OCI-LY1 (cell line): ENCODE results near the gene CCDC28A.

Experiments
- H2AFZ ChIP-seq: fragments of 200-600 bp; sonication (generic), shearing (Covaris generic); 2 replicates; pipeline ENCODE4 v1.6.0; 2014; ENCODE audit warnings: antibody characterized with exemption, mild to moderate bottlenecking, low read length
- H3F3A ChIP-seq: fragments of 200-600 bp; sonication (generic), shearing (Covaris generic); 2 replicates; pipeline ENCODE4 v1.6.0; 2014; ENCODE audit warnings: mild to moderate bottlenecking, antibody characterized with exemption, low read length, moderate library complexity; ENCODE audit not compliant: insufficient read depth
- H3K27ac ChIP-seq: fragments of 200-600 bp; sonication (generic); 2 replicates; pipeline ENCODE4 v1.5.1; 2014; ENCODE audit warnings: low read length, mixed run types, mild to moderate bottlenecking, low read depth; ENCODE audit not compliant: poor library complexity, severe bottlenecking
- H3K27me3 ChIP-seq: fragments of 200-600 bp; sonication (generic); 2 replicates; pipeline ENCODE4 v1.6.0; 2014; ENCODE audit warnings: antibody characterized with exemption, mild to moderate bottlenecking, low read length, moderate library complexity; ENCODE audit not compliant: insufficient read depth
- H3K36me3 ChIP-seq: fragments of 200-600 bp; sonication (generic); 2 replicates; pipeline ENCODE4 v1.6.1; 2014; ENCODE audit warnings: mild to moderate bottlenecking, antibody characterized with exemption, low read length, moderate library complexity, mixed read lengths; ENCODE audit not compliant: insufficient read depth
- H3K4me1 ChIP-seq: fragments of 200-600 bp; sonication (generic); 2 replicates; pipeline ENCODE4 v1.5.1; 2014; ENCODE audit warnings: mild to moderate bottlenecking, low read length, moderate library complexity; ENCODE audit not compliant: insufficient read depth, severe bottlenecking
- H3K4me2 ChIP-seq: fragments of 200-600 bp; sonication (generic), shearing (Covaris generic); 2 replicates; pipeline ENCODE4 v1.6.1; 2014; ENCODE audit warnings: low read length
- H3K4me3 ChIP-seq: fragments of 200-600 bp; sonication (generic); 2 replicates; pipeline ENCODE4 v1.5.1; 2014; ENCODE audit warnings: low read length, low read depth, mild to moderate bottlenecking, mixed read lengths; ENCODE audit not compliant: poor library complexity, severe bottlenecking
- H3K79me2 ChIP-seq: fragments of 200-600 bp; shearing (Covaris generic); 2 replicates; pipeline ENCODE4 v1.6.1; 2016; ENCODE audit warnings: mixed run types, low read length, mixed read lengths; ENCODE audit not compliant: insufficient read depth
- H3K9ac ChIP-seq: fragments of 200-600 bp; sonication (generic), shearing (Covaris generic); 2 replicates; pipeline ENCODE4 v1.6.1; 2014; ENCODE audit warnings: mild to moderate bottlenecking, low read length, mixed read lengths
- H3K9me2 ChIP-seq: fragments of 200-600 bp; sonication (generic), shearing (Covaris generic); 2 replicates; pipeline ENCODE4 v1.6.1; 2014; ENCODE audit warnings: low read depth, mild to moderate bottlenecking, low read length, mixed read lengths
- H3K9me3 ChIP-seq: fragments of 200-600 bp; shearing (Covaris generic); 2 replicates; pipeline ENCODE4 v1.6.1; 2014; ENCODE audit warnings: low read length, mixed read lengths
- H4K20me1 ChIP-seq: fragments of 200-600 bp; sonication (generic), shearing (Covaris generic); 2 replicates; pipeline ENCODE4 v1.6.0; 2016; ENCODE audit warnings: mild to moderate bottlenecking, low read length; ENCODE audit not compliant: insufficient read depth
- CTCF ChIP-seq: fragments of 200-600 bp; sonication (generic), shearing (Covaris generic); IDR thresholded peaks from 2 replicates; pipeline ENCODE4 v1.5.1; 2017; ENCODE audit warnings: mild to moderate bottlenecking, antibody characterized with exemption, low read length, moderate library complexity, mixed read lengths
- EZH2 ChIP-seq: fragments of 200-600 bp; sonication (generic), shearing (Covaris generic); IDR thresholded peaks from 2 replicates; pipeline ENCODE4 v1.8.0; 2017; ENCODE audit warnings: borderline replicate concordance, mixed run types, mild to moderate bottlenecking, antibody characterized with exemption, low read length, moderate library complexity, mixed read lengths

CCDC28A gene

GRCh38 chr6:138778331-138778730, 4.8 kb downstream of the CCDC28A start:
- H3F3A ChIP-seq = no peaks in the 10 kb centered on the region
- no peaks in the 10 kb centered on the region for H4K20me1 ChIP-seq
- no peak overlapping the region for H3K27ac ChIP-seq
- H3K4me2 ChIP-seq = no peak overlapping the region
- H3K4me1 ChIP-seq = peaks cover 9% of the 10 kb centered on the region
- H3K9me3 ChIP-seq = no peaks in the 10 kb centered on the region
- no peaks in the 10 kb centered on the region for H3K27me3 ChIP-seq
- TF ChIP-seq EZH2 = no peak
- no peak for TF ChIP-seq CTCF
- H3K79me2 ChIP-seq = no peaks in the 10 kb centered on the region
- H3K4me3 ChIP-seq = no peak overlapping the region
- no peaks in the 10 kb centered on the region for H3K9me2 ChIP-seq
- H3K36me3 ChIP-seq = peaks cover 14% of the 10 kb centered on the region; the same call in 1 of the 2 replicates
- no peak overlapping the region for H3K9ac ChIP-seq
- H2AFZ ChIP-seq = no peak overlapping the region

- Histone ChIP-seq H3K4me3 (no peak overlapping the region), H3K79me2 (no peaks in the 10 kb centered on the region), H4K20me1 (no peaks in the 10 kb centered on the region), H3K4me2 (no peak overlapping the region), H3K4me1 (no peaks in the 10 kb centered on the region), H3K36me3 (peaks cover 19% of the 10 kb centered on the region; the same call in 1 of the 2 replicates), H3K9me2 (no peaks in the 10 kb centered on the region), H2AFZ (no peak overlapping the region), H3F3A (no peaks in the 10 kb centered on the region), H3K9ac (no peak overlapping the region), H3K27me3 (no peaks in the 10 kb centered on the region), H3K27ac (no peak overlapping the region), H3K9me3 (no peaks in the 10 kb centered on the region)
- TF ChIP-seq CTCF (no peak), EZH2 (no peak)
Measured at GRCh38 chr6:138782243-138782642, 8.7 kb downstream of the CCDC28A start.

- peaks cover 19% of the 10 kb centered on the region; the same call in 1 of the 2 replicates for H3K36me3 ChIP-seq
- TF ChIP-seq CTCF = no peak
- TF ChIP-seq EZH2 = no peak
- no peak overlapping the region for H3K9ac ChIP-seq
- no peaks in the 10 kb centered on the region for H3K9me2 ChIP-seq
- no peaks in the 10 kb centered on the region for H3K4me1 ChIP-seq
- no peak overlapping the region for H2AFZ ChIP-seq
- H3K4me2 ChIP-seq = no peak overlapping the region
- H3K27ac ChIP-seq = no peak overlapping the region
- no peaks in the 10 kb centered on the region for H3K9me3 ChIP-seq
- H4K20me1 ChIP-seq = no peaks in the 10 kb centered on the region
- no peaks in the 10 kb centered on the region for H3F3A ChIP-seq
- no peaks in the 10 kb centered on the region for H3K79me2 ChIP-seq
- no peaks in the 10 kb centered on the region for H3K27me3 ChIP-seq
- no peak overlapping the region for H3K4me3 ChIP-seq
Measured at GRCh38 chr6:138785079-138785478, 11.5 kb downstream of the CCDC28A start.
